Peyer's patch (tissue), 4 donors: Measurements from ENCODE around the gene BMS1.
"Not testable (repeated sequence)": the region's sequence is repeated elsewhere in the genome, so short reads cannot be mapped to it uniquely, and the experiment has no call there.

Experiments
- CTCF ChIP-seq, 6 experiments: fragments of 450-650 bp in 4 of 6; fragments of 200-600 bp in 2 of 6; sonication (generic) in 1 of 6; IDR thresholded peaks; one replicate each; pipeline ENCODE4 v1.5.1; 2017 to 2019; ENCODE audit warnings: antibody characterized with exemption in 6 of 6, mild to moderate bottlenecking in 3 of 6, moderate library complexity in 1 of 6
- POLR2A ChIP-seq, 2 donors: fragments of 450-650 bp; IDR thresholded peaks; one replicate each; pipeline ENCODE4 v1.5.1; 2017; ENCODE audit warnings: antibody characterized with exemption in 2 of 2, mild to moderate bottlenecking in 2 of 2, moderate library complexity in 2 of 2

GRCh38 chr10:42817417-42817816, 34.8 kb downstream of the BMS1 start:
- not testable (repeated sequence) for TF ChIP-seq CTCF, POLR2A (IDR thresholded peaks at IDR 0.05)
